Measurements from ENCODE around the gene MSTN. TPM values are rescaled to one million over a fixed set of nuclear protein-coding genes. Genes with fewer than 3 reads are reported as not detected.

Gene MSTN
- total RNA-seq, 4 donors from 2014 or later = 0.59 to 0.90 (median 0.64) TPM

DNA sequence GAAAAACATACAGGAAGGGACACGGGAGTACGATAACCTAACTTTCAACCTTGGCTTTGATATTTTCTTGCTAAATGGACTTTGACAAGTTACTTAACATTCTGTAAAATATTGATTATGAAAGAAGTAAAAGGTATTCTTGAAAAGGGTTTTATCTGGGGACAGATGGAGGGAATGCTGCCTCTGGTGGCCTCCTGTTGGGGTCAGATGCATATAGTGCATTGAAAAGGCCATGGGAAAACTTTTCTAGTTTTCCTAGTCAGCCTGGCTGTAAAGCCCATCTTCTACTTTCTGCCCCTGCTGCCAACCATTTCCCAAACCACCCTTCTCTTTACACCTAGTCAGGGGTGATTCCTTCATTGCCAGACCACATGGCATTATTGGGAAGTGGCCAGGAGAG lies 22.2 kb upstream of the MSTN start:
- no peak overlapping the region for H3K27ac ChIP-seq
- no peaks in the 10 kb centered on the region for H3K27me3 ChIP-seq
- no peaks in the 10 kb centered on the region for H3K36me3 ChIP-seq
- DNase-seq (ENCODE audit: low spot score in 2 of 2) = no peak
- TF ChIP-seq EP300 (IDR thresholded peaks at IDR 0.05) (no peak), CTCF (IDR thresholded peaks at IDR 0.05) (no peak), POLR2A (IDR thresholded peaks at IDR 0.05) (no peak)
- no peaks in the 10 kb centered on the region for H3K4me1 ChIP-seq
- H3K9me3 ChIP-seq = no peaks in the 10 kb centered on the region
- WGBS, 2 donors = 47 to 76% methylated on average over 2 of the region's 2 CpGs
- H3K4me3 ChIP-seq = no peak overlapping the region

DNA sequence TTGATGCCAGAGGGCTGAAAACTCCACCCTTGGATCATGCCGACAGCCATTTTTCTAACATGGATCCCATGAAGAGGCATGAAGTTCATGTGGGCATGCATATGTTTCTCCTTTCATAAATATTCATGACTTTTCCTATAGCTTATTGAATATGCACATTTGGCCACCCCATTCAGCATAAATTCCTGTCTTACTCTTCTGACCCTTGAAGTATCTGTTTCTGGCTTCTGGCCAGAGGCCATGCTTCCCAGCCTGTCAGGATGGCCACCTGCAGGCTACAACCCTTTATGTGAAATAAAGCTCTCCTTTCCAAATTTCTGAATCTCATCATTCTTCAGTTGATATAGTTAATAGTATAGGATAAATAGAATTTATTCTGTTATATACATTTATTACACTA lies 19.6 kb upstream of the MSTN start:
- no peak for DNase-seq (ENCODE audit: low spot score in 2 of 2)
- H3K4me3 ChIP-seq = no peak overlapping the region

GRCh38 chr2:190080527-190081049 lies 18.1 kb upstream of the MSTN start:
- Histone ChIP-seq H3K9me3 (peaks cover 0 to 11% (median 0%) of the 10 kb centered on the region in 4 donors), H3K4me3 (no peak overlapping the region), H3K4me1 (no peaks in the 10 kb centered on the region), H3K27me3 (no peaks in the 10 kb centered on the region), H3K27ac (no peak overlapping the region), H3K36me3 (no peaks in the 10 kb centered on the region)
- DNase-seq (ENCODE audit: low spot score in 2 of 2) = no peak
- no peak for TF ChIP-seq CTCF (IDR thresholded peaks at IDR 0.05)
- TF ChIP-seq EP300 (IDR thresholded peaks at IDR 0.05) = no peak
- no peak for TF ChIP-seq POLR2A (IDR thresholded peaks at IDR 0.05)

More for the DNA sequence above, 19.6 kb upstream of the MSTN start:
- WGBS, 2 donors = 94 to 100% methylated on average over 1 of the region's 1 CpG
- TF ChIP-seq CTCF (IDR thresholded peaks at IDR 0.05) = no peak
- TF ChIP-seq EP300 (IDR thresholded peaks at IDR 0.05) = no peak
- TF ChIP-seq POLR2A (IDR thresholded peaks at IDR 0.05) = no peak
- Histone ChIP-seq H3K27me3 (no peaks in the 10 kb centered on the region), H3K36me3 (no peaks in the 10 kb centered on the region), H3K9me3 (peaks cover 0 to 9% (median 0%) of the 10 kb centered on the region in 4 donors), H3K27ac (no peak overlapping the region), H3K4me1 (no peaks in the 10 kb centered on the region)

DNA sequence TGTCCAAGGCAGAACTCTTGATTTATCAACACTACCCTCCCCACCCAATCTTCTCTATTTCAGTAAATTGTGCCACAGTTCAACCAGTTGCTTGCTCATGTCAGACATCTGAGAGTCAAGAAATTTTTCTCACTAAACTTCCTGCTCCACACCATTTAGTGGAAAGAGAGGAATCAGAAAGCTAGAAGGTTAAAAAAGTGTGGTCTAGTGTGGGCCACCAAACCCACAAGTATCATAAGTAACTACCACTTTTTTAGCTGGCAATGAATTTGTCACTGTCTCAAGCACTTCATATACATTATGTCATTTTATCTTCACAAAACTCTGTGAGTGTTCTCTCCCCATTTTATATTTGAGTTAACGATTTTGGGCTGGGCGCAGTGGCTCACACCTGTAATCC lies 16.6 kb upstream of the MSTN start:
- Histone ChIP-seq H3K27me3 (no peaks in the 10 kb centered on the region), H3K9me3 (peaks cover 0 to 11% (median 0%) of the 10 kb centered on the region in 4 donors), H3K4me3 (no peak overlapping the region), H3K36me3 (no peaks in the 10 kb centered on the region), H3K4me1 (no peaks in the 10 kb centered on the region), H3K27ac (no peak overlapping the region)
- 92 to 96% methylated on average over 2 of the region's 2 CpGs for WGBS, 2 donors
- TF ChIP-seq EP300 (IDR thresholded peaks at IDR 0.05) (no peak), POLR2A (IDR thresholded peaks at IDR 0.05) (no peak), CTCF (IDR thresholded peaks at IDR 0.05) (no peak)
- DNase-seq (ENCODE audit: low spot score in 2 of 2) = no peak

DNA sequence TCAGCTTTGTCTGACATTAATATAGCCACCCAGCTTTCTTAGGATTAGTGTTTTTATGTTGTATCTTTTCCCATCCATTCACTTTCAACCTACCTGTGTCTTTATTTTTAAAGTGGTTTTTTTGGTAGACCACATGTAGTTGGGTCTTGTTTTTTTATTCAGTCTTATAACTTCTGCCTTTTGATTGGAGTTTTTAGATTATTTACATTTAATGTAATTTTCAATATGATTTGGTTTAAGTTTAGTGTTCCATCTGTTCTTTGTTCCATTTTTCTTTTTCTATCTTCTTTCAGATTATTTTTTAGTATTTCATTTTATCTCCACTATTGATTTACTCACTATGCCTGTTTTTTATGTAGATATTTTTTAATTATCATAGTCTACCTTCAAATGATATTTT lies 13.1 kb upstream of the MSTN start:
- Histone ChIP-seq H3K9me3 (peaks cover 0 to 11% (median 0%) of the 10 kb centered on the region in 4 donors), H3K27me3 (no peaks in the 10 kb centered on the region), H3K4me1 (no peaks in the 10 kb centered on the region), H3K4me3 (no peak overlapping the region), H3K36me3 (no peaks in the 10 kb centered on the region), H3K27ac (no peak overlapping the region)
- no peak for DNase-seq (ENCODE audit: low spot score in 2 of 2)
- TF ChIP-seq CTCF (IDR thresholded peaks at IDR 0.05) = no peak
- no peak for TF ChIP-seq EP300 (IDR thresholded peaks at IDR 0.05)
- TF ChIP-seq POLR2A (IDR thresholded peaks at IDR 0.05) = no peak
